OCI-LY1 (cell line): ENCODE results near the gene IFT52.

Experiments
- H2AFZ ChIP-seq: fragments of 200-600 bp; sonication (generic), shearing (Covaris generic); 2 replicates; pipeline ENCODE4 v1.6.0; 2014; ENCODE audit warnings: antibody characterized with exemption, mild to moderate bottlenecking, low read length
- H3F3A ChIP-seq: fragments of 200-600 bp; sonication (generic), shearing (Covaris generic); 2 replicates; pipeline ENCODE4 v1.6.0; 2014; ENCODE audit warnings: mild to moderate bottlenecking, antibody characterized with exemption, low read length, moderate library complexity; ENCODE audit not compliant: insufficient read depth
- H3K27ac ChIP-seq: fragments of 200-600 bp; sonication (generic); 2 replicates; pipeline ENCODE4 v1.5.1; 2014; ENCODE audit warnings: low read length, mixed run types, mild to moderate bottlenecking, low read depth; ENCODE audit not compliant: poor library complexity, severe bottlenecking
- H3K27me3 ChIP-seq: fragments of 200-600 bp; sonication (generic); 2 replicates; pipeline ENCODE4 v1.6.0; 2014; ENCODE audit warnings: antibody characterized with exemption, mild to moderate bottlenecking, low read length, moderate library complexity; ENCODE audit not compliant: insufficient read depth
- H3K36me3 ChIP-seq: fragments of 200-600 bp; sonication (generic); 2 replicates; pipeline ENCODE4 v1.6.1; 2014; ENCODE audit warnings: mild to moderate bottlenecking, antibody characterized with exemption, low read length, moderate library complexity, mixed read lengths; ENCODE audit not compliant: insufficient read depth
- H3K4me1 ChIP-seq: fragments of 200-600 bp; sonication (generic); 2 replicates; pipeline ENCODE4 v1.5.1; 2014; ENCODE audit warnings: mild to moderate bottlenecking, low read length, moderate library complexity; ENCODE audit not compliant: insufficient read depth, severe bottlenecking
- H3K4me2 ChIP-seq: fragments of 200-600 bp; sonication (generic), shearing (Covaris generic); 2 replicates; pipeline ENCODE4 v1.6.1; 2014; ENCODE audit warnings: low read length
- H3K4me3 ChIP-seq: fragments of 200-600 bp; sonication (generic); 2 replicates; pipeline ENCODE4 v1.5.1; 2014; ENCODE audit warnings: low read length, low read depth, mild to moderate bottlenecking, mixed read lengths; ENCODE audit not compliant: poor library complexity, severe bottlenecking
- H3K79me2 ChIP-seq: fragments of 200-600 bp; shearing (Covaris generic); 2 replicates; pipeline ENCODE4 v1.6.1; 2016; ENCODE audit warnings: mixed run types, low read length, mixed read lengths; ENCODE audit not compliant: insufficient read depth
- H3K9ac ChIP-seq: fragments of 200-600 bp; sonication (generic), shearing (Covaris generic); 2 replicates; pipeline ENCODE4 v1.6.1; 2014; ENCODE audit warnings: mild to moderate bottlenecking, low read length, mixed read lengths
- H3K9me2 ChIP-seq: fragments of 200-600 bp; sonication (generic), shearing (Covaris generic); 2 replicates; pipeline ENCODE4 v1.6.1; 2014; ENCODE audit warnings: low read depth, mild to moderate bottlenecking, low read length, mixed read lengths
- H3K9me3 ChIP-seq: fragments of 200-600 bp; shearing (Covaris generic); 2 replicates; pipeline ENCODE4 v1.6.1; 2014; ENCODE audit warnings: low read length, mixed read lengths
- H4K20me1 ChIP-seq: fragments of 200-600 bp; sonication (generic), shearing (Covaris generic); 2 replicates; pipeline ENCODE4 v1.6.0; 2016; ENCODE audit warnings: mild to moderate bottlenecking, low read length; ENCODE audit not compliant: insufficient read depth
- CTCF ChIP-seq: fragments of 200-600 bp; sonication (generic), shearing (Covaris generic); IDR thresholded peaks from 2 replicates; pipeline ENCODE4 v1.5.1; 2017; ENCODE audit warnings: mild to moderate bottlenecking, antibody characterized with exemption, low read length, moderate library complexity, mixed read lengths
- EZH2 ChIP-seq: fragments of 200-600 bp; sonication (generic), shearing (Covaris generic); IDR thresholded peaks from 2 replicates; pipeline ENCODE4 v1.8.0; 2017; ENCODE audit warnings: borderline replicate concordance, mixed run types, mild to moderate bottlenecking, antibody characterized with exemption, low read length, moderate library complexity, mixed read lengths

IFT52 gene

GRCh38 chr20:43691928-43692524 is 101.3 kb downstream of the IFT52 start:
- Histone ChIP-seq H3K27ac (peak overlapping the region; percentile 37), H3K4me3 (no peak overlapping the region), H3K4me2 (no peak overlapping the region), H3K36me3 (peaks cover 87% of the 10 kb centered on the region), H2AFZ (no peak overlapping the region), H3K9me3 (no peaks in the 10 kb centered on the region), H3K9me2 (no peaks in the 10 kb centered on the region), H3K4me1 (no peaks in the 10 kb centered on the region), H3K9ac (no peak overlapping the region), H3K79me2 (no peaks in the 10 kb centered on the region), H3F3A (no peaks in the 10 kb centered on the region), H4K20me1 (no peaks in the 10 kb centered on the region), H3K27me3 (no peaks in the 10 kb centered on the region)
- no peak for TF ChIP-seq EZH2
- peak; percentile 83 for TF ChIP-seq CTCF

- Histone ChIP-seq H3K9me3 (no peaks in the 10 kb centered on the region), H2AFZ (no peak overlapping the region), H3K9ac (no peak overlapping the region), H4K20me1 (no peaks in the 10 kb centered on the region), H3K4me1 (no peaks in the 10 kb centered on the region), H3F3A (no peaks in the 10 kb centered on the region), H3K27me3 (no peaks in the 10 kb centered on the region), H3K4me2 (no peak overlapping the region), H3K4me3 (no peak overlapping the region), H3K79me2 (no peaks in the 10 kb centered on the region), H3K27ac (no peak overlapping the region), H3K36me3 (peaks cover 80% of the 10 kb centered on the region), H3K9me2 (no peaks in the 10 kb centered on the region)
- TF ChIP-seq EZH2 (no peak), CTCF (no peak)
Measured at GRCh38 chr20:43694763-43695162, 104.0 kb downstream of the IFT52 start.

- Histone ChIP-seq H3K36me3 (peaks cover 80% of the 10 kb centered on the region), H4K20me1 (no peaks in the 10 kb centered on the region), H3K27ac (no peak overlapping the region)
Measured at GRCh38 chr20:43695571-43695970, 104.8 kb downstream of the IFT52 start.

More at GRCh38 chr20:43695571-43695970, 104.8 kb downstream of the IFT52 start:
- Histone ChIP-seq H3K4me2 (no peak overlapping the region), H3K79me2 (no peaks in the 10 kb centered on the region), H3K9me3 (no peaks in the 10 kb centered on the region), H2AFZ (no peak overlapping the region), H3F3A (no peaks in the 10 kb centered on the region), H3K9me2 (no peaks in the 10 kb centered on the region), H3K4me3 (no peak overlapping the region), H3K4me1 (no peaks in the 10 kb centered on the region), H3K27me3 (no peaks in the 10 kb centered on the region), H3K9ac (no peak overlapping the region)
- TF ChIP-seq CTCF (no peak), EZH2 (no peak)
